Activated T-cell treated with anti-CD3 and anti-CD28 coated beads for 1 hour (primary cell): ENCODE results near the gene CTXN1.
"Not testable (repeated sequence)": the region's sequence is repeated elsewhere in the genome, so short reads cannot be mapped to it uniquely, and the experiment has no call there.

Source experiments
- DNase-seq: peaks from one replicate; pipeline ENCODE4 v3.0.0-alpha.2; 2020; ENCODE audit warnings: low read depth

CTXN1 gene

DNA sequence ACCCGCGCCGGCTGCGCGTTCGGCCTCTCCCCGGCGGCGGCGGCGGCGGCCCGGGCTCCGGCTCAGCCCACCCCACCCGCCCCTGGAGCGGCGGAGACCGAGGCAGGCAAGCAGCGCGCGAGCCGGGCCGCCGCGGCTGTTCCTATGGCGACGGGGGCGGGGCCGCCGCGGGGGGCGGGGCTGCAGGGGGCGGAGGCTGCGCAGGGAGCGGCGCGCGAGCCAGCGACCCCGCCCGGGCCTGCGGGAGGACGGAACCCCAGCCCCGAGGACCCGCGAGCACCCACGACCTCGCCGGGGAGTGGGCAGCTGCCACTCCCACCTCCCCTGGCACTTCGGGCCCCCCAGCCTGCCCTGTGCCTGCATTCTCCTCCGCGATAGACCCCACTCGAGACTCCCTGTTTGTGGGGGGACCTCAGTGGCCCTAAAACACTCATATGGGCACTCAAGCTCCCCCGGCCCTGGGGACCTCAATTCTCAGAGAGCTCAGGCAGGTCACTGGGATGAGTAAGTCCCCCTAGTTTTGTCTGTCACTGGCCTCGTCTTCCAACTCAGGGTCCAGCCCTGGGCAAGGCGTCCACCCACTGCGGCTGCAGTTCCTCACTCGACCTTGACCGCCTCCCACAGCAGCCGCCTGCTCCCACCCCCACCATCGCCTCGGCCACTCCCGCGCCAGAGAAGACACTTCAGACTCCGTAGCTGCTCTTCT, at the start of gene CTXN1:
Gene CTXN1, minus strand, starts transcription at position 115 of the 706 bp plus-strand sequence. CDS start 597 bp downstream, outside the sequence.
- DNase-seq, result peak; percentile 74

DNA sequence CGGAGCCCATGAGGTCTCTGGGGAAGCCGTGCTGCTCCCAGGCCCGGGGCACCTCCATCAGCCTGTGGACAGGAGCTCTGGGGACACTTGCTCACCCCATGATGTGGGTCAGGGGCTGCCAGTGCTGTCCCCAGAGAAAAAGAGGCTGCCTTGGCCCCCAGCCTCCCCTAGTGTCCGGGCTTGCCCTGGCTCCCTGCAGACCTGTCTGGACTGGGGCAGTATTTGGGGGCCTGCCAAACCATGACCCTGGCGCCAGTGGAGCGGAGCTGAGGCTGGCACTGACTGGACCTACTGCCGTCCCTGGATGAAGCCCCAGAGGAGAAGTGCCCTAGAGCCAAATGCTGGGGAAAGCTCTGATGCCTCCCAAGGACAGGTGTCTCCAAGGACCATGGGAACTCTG, 49.1 kb upstream of the CTXN1 start:
- no peak for DNase-seq

DNA sequence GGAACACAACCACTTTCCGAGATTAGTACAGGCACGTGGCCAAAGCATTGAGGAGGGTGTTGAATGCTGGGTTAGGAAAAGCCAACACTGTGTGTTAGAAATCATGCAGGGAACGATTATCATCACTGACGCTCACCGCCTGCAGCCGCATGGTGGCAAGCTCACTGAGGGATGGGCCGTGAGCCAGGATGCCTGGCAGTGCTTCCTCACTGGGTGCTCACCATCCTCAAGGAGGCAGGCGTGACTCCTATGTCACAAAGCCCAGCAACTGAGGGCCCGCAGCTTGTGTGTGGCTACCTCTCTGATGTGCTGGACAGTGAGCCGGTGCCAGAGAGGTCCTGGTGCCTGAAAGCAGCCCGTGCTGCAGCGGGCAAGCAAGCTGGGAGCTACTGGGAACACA, 47.9 kb upstream of the CTXN1 start:
- DNase-seq, result no peak

DNA sequence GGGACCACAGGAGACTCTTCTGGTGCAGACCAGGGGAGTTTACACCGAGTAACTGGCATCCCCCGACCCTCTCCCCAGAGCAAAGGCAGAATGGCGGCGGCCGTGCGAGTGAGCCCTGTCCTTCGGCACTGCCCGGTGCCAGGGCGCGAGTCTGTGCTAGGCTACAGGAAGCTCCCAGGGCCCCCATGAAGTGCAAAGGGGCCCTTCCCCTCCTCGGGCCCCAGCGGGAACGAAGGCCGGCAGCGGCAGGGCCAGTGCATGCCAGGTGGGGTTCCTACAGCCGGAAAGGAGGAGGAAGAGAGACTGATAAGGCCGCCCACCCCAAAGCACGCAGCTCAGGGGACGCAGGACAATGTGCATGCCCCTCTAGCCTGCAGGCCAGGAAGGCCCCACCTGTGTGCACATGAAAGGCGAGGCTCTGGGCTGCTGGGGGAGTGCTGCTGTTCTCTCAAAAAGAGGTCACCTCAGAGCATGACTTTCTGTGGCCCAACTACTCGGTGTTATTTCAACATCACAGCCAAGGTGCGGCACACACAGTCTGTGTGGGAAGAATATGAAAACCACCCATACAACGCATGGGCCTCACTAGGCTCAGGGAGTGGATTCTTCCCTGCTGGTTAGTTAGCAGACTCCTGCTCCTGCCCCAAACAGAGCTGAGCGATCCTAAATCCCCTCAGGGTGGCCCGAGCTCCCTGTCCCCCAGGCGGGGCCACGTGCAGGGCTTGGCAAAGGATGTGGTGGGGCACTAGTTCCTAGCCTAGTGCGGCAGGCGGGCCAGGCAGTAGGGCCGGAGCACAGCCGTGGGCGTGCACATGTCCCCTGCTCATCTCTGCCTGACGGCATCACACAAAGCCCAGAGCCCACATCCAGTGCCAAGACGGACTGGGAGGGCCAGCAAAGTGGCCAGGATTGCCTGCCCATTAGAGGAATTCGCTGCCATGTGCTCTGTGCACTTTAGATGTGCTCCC, 45.9 kb upstream of the CTXN1 start:
- DNase-seq, result no peak

DNA sequence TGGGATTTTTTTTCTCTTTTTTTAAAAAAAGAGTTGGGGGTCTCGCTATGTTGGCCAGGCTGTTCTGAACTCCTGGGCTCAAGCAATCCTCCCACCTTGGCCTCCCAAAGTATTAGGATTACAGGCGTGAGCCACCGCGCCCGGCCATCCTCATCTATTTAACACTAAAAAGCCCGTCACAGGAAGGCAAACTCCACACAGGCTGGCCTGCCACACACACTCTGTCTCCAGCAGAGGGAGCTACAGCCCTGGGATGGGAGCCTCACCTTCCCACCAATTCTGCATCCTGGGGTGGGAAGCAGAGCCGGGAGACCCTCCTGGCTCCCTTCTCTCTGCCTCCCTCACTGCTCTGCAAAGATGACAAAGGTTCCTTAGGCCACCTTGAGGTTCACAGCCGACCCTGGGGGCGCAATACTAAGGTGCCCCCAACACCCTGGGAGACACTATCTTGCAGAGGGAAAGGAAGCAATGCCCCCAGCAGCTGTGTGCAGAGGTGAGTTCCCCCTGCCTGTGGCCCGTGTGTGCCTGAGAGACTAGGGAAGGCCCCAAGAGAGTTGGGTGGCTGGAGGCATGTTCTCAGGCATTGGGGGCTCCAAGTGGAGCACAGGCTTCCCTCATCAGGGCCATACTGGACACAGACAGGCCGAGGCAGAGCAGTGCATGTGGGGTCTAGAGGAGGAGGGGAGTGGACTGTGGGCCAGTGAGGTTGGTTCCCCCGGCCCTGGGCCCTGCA, 44.9 kb upstream of the CTXN1 start:
- DNase-seq, result no peak

DNA sequence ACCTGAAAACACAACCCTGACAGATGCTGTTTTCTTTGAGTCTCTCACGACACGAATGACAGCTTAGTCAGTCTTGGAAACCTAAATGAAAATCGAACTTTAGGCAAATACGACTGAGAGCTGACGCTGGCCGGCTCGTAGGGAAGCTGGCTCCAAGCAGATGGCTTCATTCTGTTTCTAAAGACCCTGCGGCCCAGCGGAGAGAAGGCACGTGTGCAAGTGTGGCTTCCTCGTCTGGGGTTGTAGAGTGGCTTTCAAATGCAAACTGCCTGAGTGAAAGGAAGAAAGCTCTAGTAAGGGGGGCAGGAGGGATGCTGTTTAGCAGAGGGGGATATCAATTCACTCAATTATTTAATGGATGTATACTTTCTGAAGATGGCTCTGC, 43.6 kb upstream of the CTXN1 start:
- DNase-seq, result no peak

DNA sequence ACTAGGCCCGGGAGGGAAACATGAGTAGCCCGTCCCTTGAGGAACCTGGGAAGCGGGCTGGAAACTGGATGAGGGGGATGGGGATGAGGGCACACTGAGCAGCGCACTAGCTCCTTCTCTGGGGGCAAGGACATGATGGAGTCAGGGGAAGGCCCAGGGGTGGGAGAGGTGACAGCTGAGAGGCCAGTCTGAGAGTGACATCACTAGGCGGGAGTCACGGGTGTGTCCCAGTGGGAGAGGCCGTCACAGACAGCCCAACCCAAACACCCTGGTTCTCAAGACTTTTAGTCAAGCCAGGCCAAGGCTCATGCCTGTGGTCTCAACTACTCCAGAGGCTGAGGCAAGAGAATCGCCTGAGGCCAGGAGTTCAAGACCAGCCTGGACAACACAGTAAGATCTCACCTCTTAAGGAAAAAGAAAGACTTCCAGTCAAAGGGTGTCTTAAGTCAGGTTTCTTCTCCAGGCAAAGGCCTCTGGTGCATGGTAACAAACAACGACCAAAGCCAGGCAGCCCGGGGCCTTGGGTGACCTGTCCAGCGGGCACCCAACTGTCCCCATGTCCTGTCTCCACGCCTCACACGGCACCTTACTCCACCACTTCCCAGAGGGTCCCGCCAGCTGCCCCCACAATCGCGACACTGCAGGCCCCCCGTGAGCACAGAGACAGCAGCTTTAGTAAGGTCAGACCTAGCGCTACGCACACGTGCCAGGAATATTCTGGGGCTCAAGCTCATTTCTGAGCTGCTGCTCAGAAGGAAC, 43.0 kb upstream of the CTXN1 start:
- DNase-seq, result no peak

DNA sequence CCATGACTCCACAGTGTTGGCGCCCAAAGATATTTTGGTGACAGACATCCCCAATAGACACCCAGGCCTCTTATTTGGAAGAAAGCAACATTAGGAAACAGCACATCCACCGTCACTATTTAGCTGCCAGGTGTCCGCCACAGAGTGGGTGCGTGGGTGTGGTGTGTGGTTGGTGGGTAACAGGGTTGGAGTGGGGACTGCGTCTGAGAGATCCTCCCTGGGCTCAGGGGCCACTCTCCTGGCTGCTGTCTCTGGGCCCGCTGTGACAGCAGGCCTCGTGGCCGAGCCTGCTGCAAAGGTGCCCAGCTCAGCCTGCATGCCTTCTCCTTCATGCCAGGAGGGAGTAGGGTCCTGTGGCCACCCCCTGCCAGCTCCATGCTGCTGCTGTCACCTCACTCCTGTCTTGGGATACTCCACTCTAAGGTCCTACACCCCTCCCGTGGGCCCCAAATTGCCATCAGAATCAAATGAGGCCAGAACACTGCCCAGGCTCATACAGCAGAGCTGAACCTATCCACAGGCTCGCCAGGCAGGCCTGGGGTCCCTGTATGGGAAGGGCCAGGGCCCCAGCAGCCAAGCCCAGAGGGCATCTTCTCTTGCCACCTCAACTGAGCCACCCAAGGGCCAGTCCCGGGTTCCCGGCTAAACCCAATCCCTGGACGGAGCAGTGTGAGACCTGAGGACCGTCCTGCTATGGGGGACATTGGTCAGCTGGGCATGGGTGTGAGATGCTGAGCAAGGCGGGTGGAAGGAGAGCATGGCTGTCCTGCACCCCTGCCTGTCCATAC, 42.3 kb upstream of the CTXN1 start:
- no peak for DNase-seq

DNA sequence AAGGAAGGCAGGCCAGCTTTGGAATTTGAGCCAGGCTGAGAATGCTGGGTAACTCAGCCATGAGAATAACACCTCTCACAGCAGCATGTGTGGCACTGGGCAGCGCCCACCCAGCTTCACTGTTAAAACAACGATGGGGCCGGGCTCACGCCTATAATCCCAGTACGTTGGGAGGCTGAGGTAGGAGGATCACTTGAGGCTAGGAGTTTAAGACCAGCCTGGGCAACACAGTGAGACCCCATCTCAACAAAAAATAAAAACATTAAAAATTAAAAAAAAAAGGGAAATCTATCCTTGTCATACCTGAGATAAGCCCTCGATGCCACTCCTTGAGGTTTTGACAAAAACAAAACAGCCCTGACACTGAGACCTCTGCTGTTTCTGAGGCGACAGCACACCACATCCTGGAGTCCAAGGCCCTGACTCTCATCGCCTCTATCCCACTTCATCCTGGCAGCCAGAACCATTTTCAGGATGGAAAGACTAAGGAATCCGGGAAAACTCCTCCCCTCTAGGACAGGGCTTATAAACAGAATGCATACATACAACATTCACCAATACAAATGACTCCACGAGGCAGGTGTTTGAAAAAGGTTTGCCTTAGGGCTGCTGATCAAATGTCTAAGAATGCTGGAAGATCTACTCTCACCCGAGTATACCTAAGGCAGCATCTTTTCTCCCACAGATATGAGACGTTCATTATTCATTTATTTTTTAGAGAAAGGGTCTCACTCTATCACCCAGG, 40.2 kb upstream of the CTXN1 start:
- DNase-seq, result no peak

DNA sequence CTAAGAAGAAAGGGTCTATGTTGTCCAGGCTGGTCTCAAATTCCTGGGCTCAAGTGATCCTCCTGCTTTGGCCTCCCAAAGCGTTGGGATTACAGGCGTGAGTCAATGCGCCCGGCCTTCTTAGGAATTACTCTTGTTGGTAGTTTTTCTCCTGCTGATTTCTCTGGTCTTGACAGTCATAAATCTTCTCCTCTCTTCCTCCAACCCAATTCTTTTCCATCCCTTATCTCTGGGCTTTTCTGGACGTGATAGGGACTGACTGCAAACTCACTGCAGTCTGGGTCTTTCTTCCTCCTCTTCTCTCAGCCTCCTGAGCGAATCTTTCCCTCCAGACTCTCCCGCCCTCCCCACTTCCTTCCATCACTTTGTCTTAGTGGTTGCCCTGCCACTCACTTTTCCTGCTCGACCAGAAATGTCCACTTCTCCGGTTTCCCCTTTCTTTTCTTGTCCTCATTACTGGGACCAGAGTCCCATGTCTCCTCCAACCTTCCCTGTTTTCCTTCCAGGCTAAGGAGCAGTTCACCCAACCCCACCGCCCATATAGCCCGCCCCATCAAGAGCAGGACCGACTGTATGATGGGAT, 39.4 kb upstream of the CTXN1 start:
- no peak for DNase-seq

DNA sequence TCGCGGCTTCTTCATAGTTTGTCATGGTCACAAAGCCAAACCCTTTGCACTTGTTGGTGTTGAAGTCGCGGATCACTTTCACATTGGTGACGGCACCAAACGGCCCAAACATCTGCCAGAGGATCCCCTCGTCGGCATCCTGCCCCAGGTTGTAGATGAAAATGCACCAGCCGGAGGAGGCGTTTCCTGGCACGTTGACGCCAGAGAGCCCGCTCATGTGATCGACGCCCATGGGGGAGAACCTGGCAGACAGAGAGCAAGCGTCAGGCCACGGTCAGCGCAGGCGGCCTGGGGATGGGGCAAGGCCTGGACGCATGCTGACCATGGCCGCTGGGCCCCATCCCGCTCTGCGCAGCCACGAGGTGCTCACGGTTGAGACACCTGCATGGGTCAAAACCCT, 37.6 kb upstream of the CTXN1 start:
- no peak for DNase-seq

DNA sequence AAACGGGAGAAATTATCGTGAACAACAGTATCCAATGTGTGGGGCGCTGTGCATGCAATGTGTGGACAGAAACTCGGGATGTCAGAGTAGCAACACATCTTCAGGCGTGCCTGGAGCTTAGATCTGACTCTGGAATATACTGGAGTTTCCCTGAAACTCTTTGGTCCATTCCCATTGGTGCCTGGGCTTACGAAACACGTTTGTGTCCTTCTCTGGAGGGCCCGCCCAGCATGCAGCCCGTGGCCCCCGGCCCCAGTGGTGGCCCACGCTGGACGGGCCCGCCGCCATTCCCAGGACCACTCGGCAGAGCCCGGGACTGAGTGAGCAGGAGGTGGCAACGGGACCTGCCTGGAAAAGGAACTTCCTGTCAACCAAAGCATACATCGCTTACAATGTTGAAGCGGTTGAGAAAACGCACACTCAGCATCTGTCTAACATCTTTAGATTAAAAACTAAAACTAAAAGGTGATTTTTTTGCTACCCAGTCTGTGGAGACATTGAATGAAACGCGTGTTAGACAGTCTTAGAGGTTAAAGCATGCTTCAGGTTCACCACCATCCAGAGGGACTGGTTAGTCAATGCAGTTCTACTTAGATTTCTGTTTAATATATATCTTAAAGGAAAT, 36.8 kb upstream of the CTXN1 start:
- no peak for DNase-seq

DNA sequence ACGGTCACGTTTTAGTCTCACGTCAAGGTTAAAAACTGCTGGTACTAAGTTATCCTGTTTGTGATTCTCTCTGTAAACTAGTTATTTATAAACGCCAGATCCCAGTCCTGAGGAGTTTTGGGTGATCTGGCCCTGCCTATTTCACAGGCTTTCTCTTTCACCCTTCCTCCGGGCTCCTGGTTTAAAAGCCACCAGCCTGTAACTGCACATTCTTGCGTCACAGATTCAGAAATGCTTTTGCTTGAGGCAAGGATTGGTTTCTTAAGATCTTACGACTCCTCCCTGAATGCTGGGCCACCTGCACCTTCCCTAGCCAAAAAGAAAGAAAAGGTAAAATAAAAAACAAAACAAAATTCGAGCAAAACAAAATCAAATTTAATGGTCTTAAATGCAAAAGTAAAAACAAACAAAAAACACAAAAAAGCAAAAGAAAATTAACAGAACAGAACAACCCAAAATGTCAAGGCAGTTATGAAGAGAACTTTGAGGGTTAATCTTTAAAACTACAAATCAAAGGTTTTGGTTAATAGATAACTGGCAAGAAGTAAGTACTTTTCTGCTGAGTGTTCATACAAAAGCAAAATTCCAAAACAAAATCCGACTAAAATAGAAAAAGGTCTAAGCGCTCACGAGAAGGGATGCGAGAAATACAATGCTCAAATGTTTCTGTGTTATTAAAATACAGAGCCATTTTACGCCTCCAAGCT, 36.1 kb upstream of the CTXN1 start:
- DNase-seq, result no peak

DNA sequence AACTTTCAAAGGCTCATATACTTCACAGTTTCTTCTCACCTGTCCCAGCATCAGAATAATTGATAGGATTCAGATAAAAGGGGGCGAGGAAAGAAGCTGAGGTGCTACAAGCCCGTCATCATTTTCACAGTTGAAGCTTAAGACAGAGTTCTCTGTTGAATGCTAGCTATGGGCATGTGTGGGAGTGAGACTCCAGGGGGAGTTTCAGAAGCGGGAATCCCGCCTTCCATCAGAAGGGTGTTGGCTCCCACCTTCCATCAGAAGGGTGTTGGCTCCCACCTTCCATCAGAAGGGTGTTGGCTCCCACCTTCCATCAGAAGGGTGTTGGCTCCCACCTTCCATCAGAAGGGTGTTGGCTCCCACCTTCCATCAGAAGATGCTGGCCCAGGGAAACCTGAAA, 35.1 kb upstream of the CTXN1 start:
- DNase-seq, result not testable (repeated sequence)

DNA sequence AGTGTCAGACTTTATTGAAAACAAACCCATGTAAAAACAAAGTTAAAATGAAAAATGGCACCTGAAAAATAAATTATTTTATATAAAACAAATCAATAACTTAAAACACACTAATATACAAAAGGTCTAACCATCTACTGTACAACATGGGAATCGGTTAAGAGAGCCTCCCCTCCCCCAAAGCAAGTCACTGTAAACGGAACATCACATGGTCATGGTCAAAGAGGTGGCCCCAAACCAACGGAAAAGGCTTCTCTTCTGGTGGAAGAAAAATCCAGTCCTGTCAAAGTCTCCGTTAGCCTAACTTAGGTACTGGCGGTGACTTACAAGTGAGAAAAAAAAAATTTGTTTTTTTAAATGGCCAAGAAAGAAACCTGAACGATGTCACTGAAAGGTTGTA, 33.3 kb upstream of the CTXN1 start:
- DNase-seq, result no peak

DNA sequence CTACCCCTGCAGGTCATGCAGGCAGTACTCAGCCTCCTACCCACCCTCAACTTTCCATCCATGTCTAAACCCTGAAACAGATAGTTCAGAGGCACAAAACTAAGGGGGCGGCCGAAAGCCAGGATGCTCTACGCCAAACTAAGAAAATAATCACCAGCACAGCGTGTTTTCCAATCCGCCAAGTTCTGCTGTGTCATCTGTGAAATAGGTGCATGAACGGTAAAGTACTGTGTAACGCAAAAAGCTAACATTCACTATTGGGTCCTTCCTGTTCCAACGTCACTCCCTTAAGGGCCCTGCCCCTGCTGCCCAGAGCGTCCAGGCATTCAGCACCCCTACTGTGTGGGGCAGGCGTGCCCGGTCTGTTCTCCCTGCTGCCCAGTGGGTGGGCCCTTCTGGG, 29.8 kb upstream of the CTXN1 start:
- no peak for DNase-seq

DNA sequence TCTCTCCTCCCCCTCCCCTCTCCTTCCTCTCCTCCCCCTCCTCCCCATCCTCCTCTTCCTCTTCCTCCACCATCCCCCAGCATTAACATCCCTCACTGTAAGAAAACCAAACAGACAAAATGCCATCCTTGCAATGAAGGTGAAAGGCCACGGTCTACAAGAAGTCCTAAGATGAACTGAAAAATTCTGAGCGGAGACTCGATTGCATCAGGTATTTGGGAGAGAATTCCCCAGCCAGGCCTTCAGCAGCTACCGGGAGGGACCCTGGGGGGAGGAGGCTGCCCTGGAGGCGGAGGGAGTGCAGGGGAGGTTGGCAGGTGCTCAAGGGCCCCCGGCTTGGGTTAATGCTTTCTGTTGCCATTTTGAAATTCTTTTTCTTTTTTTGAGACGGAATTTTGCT, 27.6 kb upstream of the CTXN1 start:
- DNase-seq, result no peak

DNA sequence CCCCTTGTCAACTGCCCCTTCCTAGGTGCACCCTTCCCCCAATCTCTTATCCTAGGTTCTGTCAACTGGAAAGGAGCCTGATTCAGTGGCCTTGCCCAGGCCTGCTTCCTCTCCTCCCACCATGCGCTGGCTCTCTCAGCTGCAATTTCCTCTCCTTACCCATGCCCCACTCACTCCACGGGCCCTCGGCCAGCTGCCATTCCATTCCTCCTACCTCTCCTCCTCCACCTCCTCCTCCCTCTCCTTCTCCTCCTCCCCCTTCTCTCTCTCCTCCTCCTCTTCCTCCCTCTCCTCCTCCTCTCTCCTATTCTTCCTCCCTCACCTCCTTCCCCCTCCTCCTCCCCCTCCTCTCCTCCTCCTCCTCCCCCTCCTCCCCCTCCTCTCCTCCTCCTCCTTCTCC, 27.1 kb upstream of the CTXN1 start:
- DNase-seq, result no peak

DNA sequence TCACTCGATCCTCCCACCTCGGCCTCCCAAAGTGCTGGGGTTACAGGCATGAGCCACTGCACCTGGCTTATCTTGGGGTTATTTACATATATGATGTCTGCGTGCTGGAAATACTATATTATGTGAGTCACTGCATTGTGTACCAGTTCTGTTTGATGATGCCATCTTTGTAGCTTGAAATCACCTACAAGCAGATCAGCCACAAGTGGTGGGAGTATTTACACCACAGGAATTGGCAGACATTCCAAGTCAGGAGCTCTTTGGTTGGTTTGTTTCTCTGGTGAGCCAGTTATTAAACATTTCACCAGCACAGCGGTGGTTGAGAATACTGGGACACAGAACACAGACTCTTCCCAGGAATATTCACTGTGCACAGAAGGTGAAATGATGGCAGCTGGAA, 22.0 kb upstream of the CTXN1 start:
- no peak for DNase-seq
